Naive thymus-derived CD4-positive, alpha-beta T cell (primary cell): ENCODE data around the gene PCDHGB5. TPM values are rescaled to one million over a fixed set of nuclear protein-coding genes. Genes with fewer than 3 reads are reported as not detected.
"Not testable (repeated sequence)": the region's sequence is repeated elsewhere in the genome, so short reads cannot be mapped to it uniquely, and the experiment has no call there.

Source experiments
- ATAC-seq: fragments of 150-1000 bp; cut with Tn5 transposase; 2 replicates; pipeline ENCODE4 v1.10.0; 2021; ENCODE audit warnings: mild to moderate bottlenecking, moderate library complexity
- CTCF ChIA-PET: fragments of 350-600 bp; sonication (Branson Sonifier 250); formaldehyde crosslinking; loops from one replicate; lab custom pipeline; 2021; ENCODE audit warnings: antibody characterized with exemption; lab: Charles Lee
- POLR2A ChIA-PET: fragments of 350-600 bp; sonication (Branson Sonifier 250); formaldehyde crosslinking; loops from one replicate; lab custom pipeline; 2021; ENCODE audit warnings: antibody characterized with exemption, inconsistent platforms; lab: Charles Lee
- DNase-seq, 9 donors: peaks; one replicate each; pipeline versions ENCODE4 v3.0.0 to v3.0.0-alpha.2; 2020 to 2022; ENCODE audit warnings: mixed read lengths in 1 of 9
- H3K27ac ChIP-seq: one replicate; pipeline ENCODE4 v1.7.0; 2013; ENCODE audit warnings: mild to moderate bottlenecking, low read depth, low read length, moderate library complexity
- H3K27me3 ChIP-seq, 2 donors: one replicate each; pipeline ENCODE4 v1.7.0; 2013; ENCODE audit warnings: low read length in 2 of 2, mild to moderate bottlenecking in 2 of 2, moderate library complexity in 2 of 2; ENCODE audit not compliant: control insufficient read depth in 2 of 2, insufficient read depth in 2 of 2
- H3K36me3 ChIP-seq, 3 experiments: 1 replicate in 2 of 3; 2 replicates in 1 of 3; pipeline ENCODE4 v1.7.0; 2013; ENCODE audit warnings: low read length in 3 of 3, mild to moderate bottlenecking in 3 of 3, moderate library complexity in 1 of 3; ENCODE audit not compliant: insufficient read depth in 3 of 3, control insufficient read depth in 2 of 3
- H3K4me1 ChIP-seq, 2 donors: one replicate each; pipeline ENCODE4 v1.7.0; 2013; ENCODE audit warnings: low read length in 2 of 2, mild to moderate bottlenecking in 2 of 2, moderate library complexity in 1 of 2; ENCODE audit not compliant: control insufficient read depth in 2 of 2, insufficient read depth in 2 of 2
- H3K4me3 ChIP-seq: 2 replicates; pipeline ENCODE4 v1.7.0; 2013; ENCODE audit warnings: mild to moderate bottlenecking, low read length
- H3K9me3 ChIP-seq, 3 experiments: 1 replicate in 2 of 3; 2 replicates in 1 of 3; pipeline ENCODE4 v1.7.0; 2013; ENCODE audit warnings: low read length in 3 of 3; ENCODE audit not compliant: control insufficient read depth in 2 of 3
- H3K27ac Mint-ChIP-seq, 9 donors: one replicate each; pipeline ENCODE4 v1.8.0; 2020 to 2022; ENCODE audit warnings: mixed read lengths in 9 of 9, mild to moderate bottlenecking in 8 of 9, moderate library complexity in 5 of 9, inconsistent platforms in 2 of 9
- H3K27me3 Mint-ChIP-seq, 5 donors: one replicate each; pipeline ENCODE4 v1.8.0; 2021 to 2022; ENCODE audit warnings: mixed read lengths in 5 of 5, mild to moderate bottlenecking in 1 of 5
- H3K36me3 Mint-ChIP-seq, 5 donors: one replicate each; pipeline ENCODE4 v1.8.0; 2020 to 2022; ENCODE audit warnings: mixed read lengths in 5 of 5, mild to moderate bottlenecking in 3 of 5, inconsistent platforms in 1 of 5
- H3K4me1 Mint-ChIP-seq, 7 donors: one replicate each; pipeline ENCODE4 v1.8.0; 2020 to 2022; ENCODE audit warnings: mixed read lengths in 7 of 7, mild to moderate bottlenecking in 3 of 7, inconsistent platforms in 1 of 7
- H3K4me3 Mint-ChIP-seq, 10 donors: one replicate each; pipeline ENCODE4 v1.8.0; 2020 to 2022; ENCODE audit warnings: mild to moderate bottlenecking in 10 of 10, mixed read lengths in 10 of 10, moderate library complexity in 6 of 10, inconsistent platforms in 2 of 10
- H3K9me3 Mint-ChIP-seq, 11 donors: one replicate each; pipeline ENCODE4 v1.8.0; 2020 to 2022; ENCODE audit warnings: mixed read lengths in 11 of 11, mild to moderate bottlenecking in 4 of 11, inconsistent platforms in 1 of 11, moderate library complexity in 1 of 11
- intact Hi-C, 2 donors: fragments of 100-400 bp; cut with micrococcal nuclease; formaldehyde crosslinking; loops; one replicate each; pipeline ENCODE4 v1.15.1; 2023
- polyA plus RNA-seq, 2 donors: library from polyadenylated mRNA; unstranded; fragments of 300-500 nt; fragmentation: Illumina TruSeq; gene quantifications; one replicate each; pipeline ENCODE4 v1.2.3, GENCODE V29; 2021
- total RNA-seq, 6 experiments: library from RNA in 5 of 6; stranded (reverse) in 5 of 6; gene quantifications; 1 replicate in 5 of 6; 2 replicates in 1 of 6; pipeline ENCODE4 v1.2.3 and lab custom pipeline; 2021 to 2026

The PCDHGB5 gene
- total and polyA plus RNA-seq, 7 experiments from 2014 or later, result 0.09 to 0.49 (median 0.42) TPM

- intact Hi-C loops, result loop anchor here in 1 of 2 donors (5.0 to 10.0 kb wide), 2 partner anchors 53 to 460 kb away; partner anchors contain the start of genes PCDH1 and PCDHGA5
- Mint-ChIP-seq H3K4me3 (peak overlapping the region in 4 of 10 donors; percentile 27 to 53 (median 39)), H3K4me1 (peaks cover 16 to 28% (median 19%) of the 10 kb centered on the region in 7 donors), H3K9me3 (peaks cover 11 to 77% (median 43%) of the 10 kb centered on the region in 11 donors), H3K36me3 (peaks cover 2 to 38% (median 10%) of the 10 kb centered on the region in 5 donors), H3K27me3 (peaks cover 68 to 80% (median 75%) of the 10 kb centered on the region in 5 donors)
- ATAC-seq, H3K36me3 ChIP-seq, H3K4me3 ChIP-seq, DNase-seq, H3K4me1 ChIP-seq, H3K27ac ChIP-seq, POLR2A ChIA-PET, H3K27ac Mint-ChIP-seq, CTCF ChIA-PET: not testable (repeated sequence)
- peaks cover 0 to 33% (median 15%) of the 10 kb centered on the region in 3 experiments for H3K9me3 ChIP-seq
- H3K27me3 ChIP-seq, result peaks cover 23 to 34% of the 10 kb centered on the region in 2 donors
These were observed 17.5 kb downstream of the PCDHGB5 start for GRCh38 chr5:141415275-141415618.

- H3K27ac ChIP-seq, H3K4me1 ChIP-seq, H3K4me3 ChIP-seq, H3K36me3 ChIP-seq: not testable (repeated sequence)
- Mint-ChIP-seq H3K9me3 (peaks cover 11 to 90% (median 61%) of the 10 kb centered on the region in 11 donors), H3K4me3 (peak within 1 kb of the TSS; percentile 43 to 73 (median 68)), H3K4me1 (peaks cover 16 to 31% (median 19%) of the 10 kb centered on the region in 7 donors), H3K27me3 (peaks cover 77 to 90% (median 86%) of the 10 kb centered on the region in 5 donors), H3K36me3 (peaks cover 0 to 55% (median 14%) of the 10 kb centered on the region in 5 donors), H3K27ac (peak within 1 kb of the TSS in 7 of 9 donors; percentile 0 to 74 (median 64))
- Histone ChIP-seq H3K27me3 (peaks cover 18 to 39% of the 10 kb centered on the region in 2 donors), H3K9me3 (peaks cover 0 to 49% (median 18%) of the 10 kb centered on the region in 3 experiments)
- POLR2A ChIA-PET, result interaction anchor here (1.3 kb wide), 1 partner anchor 97 kb away, joined by 4 read pairs; the partner anchor contains the start of gene TAF7
- CTCF ChIA-PET, result interaction anchor here (0.7 to 1.3 kb wide), 3 partner anchors 27 to 174 kb away, joined by 3 read pairs; no protein-coding TSS in a partner anchor
- DNase-seq (peak in 4 of 9 donors; percentile 26 to 62 (median 34)), ATAC-seq (peak; percentile 73)
- intact Hi-C loops, result loop anchor here (1.0 to 10.0 kb wide), 5 partner anchors 55 to 457 kb away; partner anchors contain the start of genes PCDH1 (in 1 of the 2) and PCDHGA5 (in 1 of the 2)
These were observed 19.9 kb downstream of the PCDHGB5 start, which contains the start of gene PCDHGB7 for GRCh38 chr5:141417494-141418172. PCDHGB7 (plus strand) TSS chr5:141417677; CDS start chr5:141417860, 183 bp downstream.

GRCh38 chr5:141419074-141419880, 21.5 kb downstream of the PCDHGB5 start:
- H3K4me3 ChIP-seq, result no peak overlapping the region
- Mint-ChIP-seq H3K36me3 (peaks cover 3 to 54% (median 12%) of the 10 kb centered on the region in 5 donors), H3K4me3 (peak overlapping the region in 6 of 10 donors; percentile 10 to 69 (median 36)), H3K27me3 (peaks cover 73 to 84% (median 76%) of the 10 kb centered on the region in 5 donors), H3K27ac (peak overlapping the region in 6 of 9 donors; percentile 2 to 74 (median 65)), H3K4me1 (peaks cover 4 to 22% (median 11%) of the 10 kb centered on the region in 7 donors), H3K9me3 (peaks cover 14 to 89% (median 61%) of the 10 kb centered on the region in 11 donors)
- intact Hi-C loops, result loop anchor here in 1 of 2 donors (5.0 to 10.0 kb wide), 2 partner anchors 57 to 456 kb away; partner anchors contain the start of genes PCDH1 and PCDHGA5
- H3K27ac ChIP-seq, result no peak overlapping the region
- H3K27me3 ChIP-seq, result peaks cover 12 to 40% of the 10 kb centered on the region in 2 donors
- no peak for ATAC-seq
- H3K4me1 ChIP-seq, result no peaks in the 10 kb centered on the region
- POLR2A ChIA-PET, result interaction anchor here (0.8 kb wide), 1 partner anchor 100 kb away, joined by 3 read pairs; no protein-coding TSS in a partner anchor
- DNase-seq, result no peak
- H3K9me3 ChIP-seq, result peaks cover 0 to 59% (median 18%) of the 10 kb centered on the region in 3 experiments
- peaks cover 0 to 4% (median 0%) of the 10 kb centered on the region in 3 experiments for H3K36me3 ChIP-seq
- CTCF ChIA-PET, result no interaction called here

GRCh38 chr5:141420855-141421488, 23.2 kb downstream of the PCDHGB5 start, which contains the start of gene PCDHGA11:
PCDHGA11 (plus strand) TSS chr5:141421051; CDS start chr5:141421228, 177 bp downstream.
- intact Hi-C loops, result loop anchor here in 1 of 2 donors (5.0 kb wide), 1 partner anchor 56 kb away; the partner anchor contains the start of gene PCDHGC3
- H3K4me3 Mint-ChIP-seq, result peak within 1 kb of the TSS; percentile 52 to 90 (median 77)
- peaks cover 68 to 87% (median 78%) of the 10 kb centered on the region in 5 donors for H3K27me3 Mint-ChIP-seq
- Histone ChIP-seq H3K36me3 (peaks cover 0 to 4% (median 0%) of the 10 kb centered on the region in 3 experiments), H3K27ac (no peak within 1 kb of the TSS), H3K9me3 (peaks cover 0 to 55% (median 18%) of the 10 kb centered on the region in 3 experiments), H3K27me3 (peaks cover 8 to 33% of the 10 kb centered on the region in 2 donors), H3K4me3 (no peak within 1 kb of the TSS), H3K4me1 (no peaks in the 10 kb centered on the region)
- peaks cover 3 to 50% (median 10%) of the 10 kb centered on the region in 5 donors for H3K36me3 Mint-ChIP-seq
- peak in 3 of 9 donors; percentile 25 to 28 (median 26) for DNase-seq
- CTCF ChIA-PET, result interaction anchor here (0.8 to 1.6 kb wide), 5 partner anchors 51 to 142 kb away, joined by 3 to 10 read pairs (median 3); partner anchors contain the start of genes PCDHGB3 and TAF7
- POLR2A ChIA-PET, result no interaction called here
- peaks cover 10 to 91% (median 62%) of the 10 kb centered on the region in 11 donors for H3K9me3 Mint-ChIP-seq
- peak within 1 kb of the TSS in 7 of 9 donors; percentile 51 to 73 (median 64) for H3K27ac Mint-ChIP-seq
- peaks cover 0 to 19% (median 7%) of the 10 kb centered on the region in 7 donors for H3K4me1 Mint-ChIP-seq
- peak; percentile 70 for ATAC-seq

- Mint-ChIP-seq H3K36me3 (peaks cover 3 to 48% (median 10%) of the 10 kb centered on the region in 5 donors), H3K27me3 (peaks cover 66 to 87% (median 78%) of the 10 kb centered on the region in 5 donors), H3K27ac (peak overlapping the region in 5 of 9 donors; percentile 3 to 73 (median 51)), H3K9me3 (peaks cover 10 to 91% (median 58%) of the 10 kb centered on the region in 11 donors), H3K4me1 (peaks cover 0 to 19% (median 7%) of the 10 kb centered on the region in 7 donors), H3K4me3 (peak overlapping the region; percentile 29 to 90 (median 76))
- peaks cover 7 to 28% of the 10 kb centered on the region in 2 donors for H3K27me3 ChIP-seq
- no peak overlapping the region for H3K27ac ChIP-seq
- H3K4me3 ChIP-seq, result no peak overlapping the region
- H3K36me3 ChIP-seq, result peaks cover 0 to 4% (median 0%) of the 10 kb centered on the region in 3 experiments
- DNase-seq (no peak), ATAC-seq (no peak)
- intact Hi-C loops, result loop anchor here in 1 of 2 donors (5.0 kb wide), 1 partner anchor 56 kb away; the partner anchor contains the start of gene PCDHGC3
- peaks cover 0 to 55% (median 18%) of the 10 kb centered on the region in 3 experiments for H3K9me3 ChIP-seq
- POLR2A ChIA-PET, result no interaction called here
- H3K4me1 ChIP-seq, result no peaks in the 10 kb centered on the region
- CTCF ChIA-PET, result interaction anchor here (1.0 to 1.6 kb wide), 4 partner anchors 87 to 142 kb away, joined by 3 to 10 read pairs (median 3); partner anchors contain the start of gene TAF7
These were observed 23.7 kb downstream of the PCDHGB5 start for GRCh38 chr5:141421489-141421855.
